ENCODE measurements around the gene REP15.

DNA sequence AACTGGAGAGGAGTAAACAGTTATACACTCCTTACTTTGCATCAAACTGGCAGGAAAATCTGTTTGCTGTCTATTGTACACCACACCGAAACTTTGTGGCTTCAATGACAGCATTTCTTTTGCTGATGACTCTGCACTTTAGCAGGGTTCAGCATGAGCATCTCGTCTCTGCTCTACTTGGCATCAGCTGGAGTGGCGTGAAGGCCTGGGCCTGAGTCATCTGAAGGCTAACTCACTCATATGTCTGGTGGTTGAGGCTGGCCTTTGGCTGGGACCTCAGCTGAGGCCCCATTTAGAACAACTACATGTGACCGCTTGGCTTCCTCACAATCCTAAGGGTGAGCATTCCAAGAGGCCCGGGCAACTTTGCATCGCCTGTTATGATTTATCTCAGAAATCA lies 28.7 kb upstream of the REP15 start:
- no peak for TF ChIP-seq POLR2AphosphoS5 (IDR thresholded peaks at IDR 0.05)
- TF ChIP-seq, protein P1, sequence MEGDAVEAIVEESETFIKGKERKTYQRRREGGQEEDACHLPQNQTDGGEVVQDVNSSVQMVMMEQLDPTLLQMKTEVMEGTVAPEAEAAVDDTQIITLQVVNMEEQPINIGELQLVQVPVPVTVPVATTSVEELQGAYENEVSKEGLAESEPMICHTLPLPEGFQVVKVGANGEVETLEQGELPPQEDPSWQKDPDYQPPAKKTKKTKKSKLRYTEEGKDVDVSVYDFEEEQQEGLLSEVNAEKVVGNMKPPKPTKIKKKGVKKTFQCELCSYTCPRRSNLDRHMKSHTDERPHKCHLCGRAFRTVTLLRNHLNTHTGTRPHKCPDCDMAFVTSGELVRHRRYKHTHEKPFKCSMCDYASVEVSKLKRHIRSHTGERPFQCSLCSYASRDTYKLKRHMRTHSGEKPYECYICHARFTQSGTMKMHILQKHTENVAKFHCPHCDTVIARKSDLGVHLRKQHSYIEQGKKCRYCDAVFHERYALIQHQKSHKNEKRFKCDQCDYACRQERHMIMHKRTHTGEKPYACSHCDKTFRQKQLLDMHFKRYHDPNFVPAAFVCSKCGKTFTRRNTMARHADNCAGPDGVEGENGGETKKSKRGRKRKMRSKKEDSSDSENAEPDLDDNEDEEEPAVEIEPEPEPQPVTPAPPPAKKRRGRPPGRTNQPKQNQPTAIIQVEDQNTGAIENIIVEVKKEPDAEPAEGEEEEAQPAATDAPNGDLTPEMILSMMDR (IDR thresholded peaks at IDR 0.05), result no peak
- no peak for TF ChIP-seq POLR2A (IDR thresholded peaks at IDR 0.05)
